ENCODE results near the gene SIPA1L3. TPM values are rescaled to one million over a fixed set of nuclear protein-coding genes. Genes with fewer than 3 reads are reported as not detected.

SIPA1L3 gene
- total and polyA plus RNA-seq, 9 of the 15 experiments (the other 6 are each of a cell fraction or from before 2014, with no cell fraction given) = 0.01 to 6.1 (median 2.5) TPM

- no peak for TF ChIP-seq MAZ (CRISPR knock-in tag; conservative IDR thresholded peaks at IDR 0.05 in 1 of 2, IDR thresholded peaks at IDR 0.05 in 1 of 2)
Measured at GRCh38 chr19:38089440-38089839, 182.4 kb downstream of the SIPA1L3 start (continued).

- H4K20me1 ChIP-seq (replicated peaks; ENCODE audit: control insufficient read depth, insufficient read depth, low read length) = peaks cover 7% of the 10 kb centered on the region; the same call in 1 of the 2 replicates
- H3K4me3 ChIP-seq = no peak overlapping the region
- peak overlapping the region; percentile 18; the same call in 1 of the 2 replicates for H3K4me2 ChIP-seq (ENCODE audit: insufficient read depth, low read length)
- FAIRE-seq (no peak), DNase-seq (ENCODE audit: extremely low read depth in 1 of 4, low spot score in 3 of 4) (no peak), ATAC-seq (no peak)
- H3K27ac ChIP-seq (ENCODE audit: extremely low read depth, low read depth, low read length) = no peak overlapping the region
- 33% methylated on average over 8 of the region's 8 CpGs for WGBS (ENCODE audit: insufficient coverage, low coverage, missing lambda C conversion rate)
- no peaks in the 10 kb centered on the region for H3K9me1 ChIP-seq (ENCODE audit: control insufficient read depth, insufficient read depth, low read length)
- no peaks in the 10 kb centered on the region for H3K9me3 ChIP-seq (replicated peaks; ENCODE audit: control insufficient read depth, insufficient read depth, low read depth, low read length)
- no peaks in the 10 kb centered on the region for H3K79me2 ChIP-seq (ENCODE audit: control insufficient read depth, insufficient read depth, low read length)
- TF ChIP-seq ZNF316 (IDR thresholded peaks at IDR 0.05) = peak; percentile 50
- no peak for TF ChIP-seq HNRNPH1 (optimal IDR thresholded peaks at IDR 0.05; ENCODE audit: low read depth, low read length)
- peaks cover 0 to 6% of the 10 kb centered on the region in 2 experiments; a peak in 2 of 5 replicates for H3K4me1 ChIP-seq (replicated peaks in 1 of 2; ENCODE audit: control insufficient read depth in 2 of 2, insufficient read depth in 2 of 2, low read length in 2 of 2)
- no peaks in the 10 kb centered on the region for H3K36me3 ChIP-seq (ENCODE audit: control insufficient read depth, insufficient read depth, low read length)
- in situ Hi-C loops (cut with MboI) (no loop called here), intact Hi-C loops (cut with micrococcal nuclease) (no loop called here)
- no peak overlapping the region for H2AFZ ChIP-seq (ENCODE audit: low read depth, low read length)
- no peaks in the 10 kb centered on the region for H3K27me3 ChIP-seq (ENCODE audit: control insufficient read depth in 2 of 2, insufficient read depth in 2 of 2, low read length in 2 of 2)
- ChIA-PET CTCF (ENCODE audit: low intra/inter-chr PET ratio) (no interaction called here), POLR2A (interaction anchor here (0.6 kb wide), 1 partner anchor 42 kb away, joined by 3 read pairs; no protein-coding TSS in a partner anchor)
- no TSS peak for BruUV-seq (replicated peaks)
- 0 out of 4 replicates have a peak overlapping the region, but pooled peaks of 1 of the 2 experiments have one; percentile 45 for H3K9ac ChIP-seq (ENCODE audit: insufficient read depth in 1 of 2, low read depth in 2 of 2, low read length in 2 of 2)
Measured at GRCh38 chr19:38093154-38093553, 186.1 kb downstream of the SIPA1L3 start.

- Histone ChIP-seq H3K79me2 (ENCODE audit: control insufficient read depth, insufficient read depth, low read length) (no peaks in the 10 kb centered on the region), H3K9me1 (ENCODE audit: control insufficient read depth, insufficient read depth, low read length) (no peaks in the 10 kb centered on the region), H3K9ac (ENCODE audit: insufficient read depth in 1 of 2, low read depth in 2 of 2, low read length in 2 of 2) (0 out of 4 replicates have a peak overlapping the region, but pooled peaks of 1 of the 2 experiments have one; percentile 4), H3K4me2 (ENCODE audit: insufficient read depth, low read length) (no peak overlapping the region), H3K4me3 (no peak overlapping the region), H3K27ac (ENCODE audit: extremely low read depth, low read depth, low read length) (no peak overlapping the region), H3K36me3 (ENCODE audit: control insufficient read depth, insufficient read depth, low read length) (no peaks in the 10 kb centered on the region), H3K4me1 (replicated peaks in 1 of 2; ENCODE audit: control insufficient read depth in 2 of 2, insufficient read depth in 2 of 2, low read length in 2 of 2) (peaks cover 0 to 6% of the 10 kb centered on the region in 2 experiments; a peak in 2 of 5 replicates), H2AFZ (ENCODE audit: low read depth, low read length) (no peak overlapping the region), H3K27me3 (ENCODE audit: control insufficient read depth in 2 of 2, insufficient read depth in 2 of 2, low read length in 2 of 2) (no peaks in the 10 kb centered on the region), H4K20me1 (replicated peaks; ENCODE audit: control insufficient read depth, insufficient read depth, low read length) (peaks cover 7% of the 10 kb centered on the region; the same call in 1 of the 2 replicates), H3K9me3 (replicated peaks; ENCODE audit: control insufficient read depth, insufficient read depth, low read depth, low read length) (no peaks in the 10 kb centered on the region)
- intact Hi-C loops (cut with micrococcal nuclease) = no loop called here
- ATAC-seq (no peak), FAIRE-seq (no peak), DNase-seq (ENCODE audit: extremely low read depth in 1 of 4, low spot score in 3 of 4) (no peak)
- in situ Hi-C loops (cut with MboI) = no loop called here
- ChIA-PET CTCF (ENCODE audit: low intra/inter-chr PET ratio) (no interaction called here), POLR2A (interaction anchor here (0.6 kb wide), 1 partner anchor 42 kb away, joined by 3 read pairs; no protein-coding TSS in a partner anchor)
- no TSS peak for BruUV-seq (replicated peaks)
- WGBS (ENCODE audit: insufficient coverage, low coverage, missing lambda C conversion rate) = 46% methylated on average over 6 of the region's 6 CpGs
- TF ChIP-seq GATA2 (CRISPR knock-in tag; IDR thresholded peaks at IDR 0.05) = no peak
- no peak for TF ChIP-seq YY1 (IDR thresholded peaks at IDR 0.05; ENCODE audit: borderline replicate concordance in 1 of 3, control insufficient read depth in 1 of 3, extremely low read depth in 1 of 3, insufficient read depth in 3 of 3, insufficient read length in 1 of 3, insufficient replicate concordance in 2 of 3, low read depth in 1 of 3, low read length in 2 of 3)
- TF ChIP-seq SP1 (CRISPR knock-in tag; IDR thresholded peaks at IDR 0.05) = no peak
- TF ChIP-seq ESRRA (IDR thresholded peaks at IDR 0.05; ENCODE audit: borderline replicate concordance, low read depth) = no peak
- TF ChIP-seq MCM5 (IDR thresholded peaks at IDR 0.05; ENCODE audit: low read depth) = no peak
- no peak for TF ChIP-seq PATZ1 (CRISPR knock-in tag; IDR thresholded peaks at IDR 0.05; ENCODE audit: borderline replicate concordance)
Measured at GRCh38 chr19:38093587-38093986, 186.6 kb downstream of the SIPA1L3 start.

Data from K562 (cell line).